A549 (cell line): Measurements from ENCODE around the gene MON1B.

Source experiments
- CBX8 ChIP-seq: fragments of 200-600 bp; sonication (generic); IDR thresholded peaks from 2 replicates; pipeline ENCODE4 v1.6.1; 2016
- CEBPB ChIP-seq, 2 experiments: fragments of >200 bp in 1 of 2; sonication (Bioruptor Twin) in 1 of 2; formaldehyde crosslinking in 1 of 2; IDR thresholded peaks; 2 replicates each; pipeline ENCODE4 v1.6.1; 2012 to 2016
- CHD4 ChIP-seq: fragments of 200-600 bp; sonication (generic); IDR thresholded peaks from 2 replicates; pipeline ENCODE4 v1.6.1; 2016; ENCODE audit warnings: antibody characterized with exemption, mild to moderate bottlenecking, borderline replicate concordance
- CTCF ChIP-seq: fragments of >200 bp; sonication (Bioruptor Twin); formaldehyde crosslinking; IDR thresholded peaks from 3 replicates; pipeline ENCODE4 v1.5.1; 2016
- GATA3 ChIP-seq: IDR thresholded peaks from 2 replicates; pipeline ENCODE4 v1.6.1; 2012; ENCODE audit warnings: borderline replicate concordance
- HMGXB4 ChIP-seq: fragments of 250-450 bp; sonication (Bioruptor Pico); IDR thresholded peaks from 2 replicates; pipeline ENCODE4 v1.5.0; 2021; ENCODE audit warnings: mild to moderate bottlenecking, moderate library complexity, borderline replicate concordance
- JUNB ChIP-seq: fragments of >200 bp; sonication (Bioruptor Twin); formaldehyde crosslinking; IDR thresholded peaks from 2 replicates; pipeline ENCODE4 v1.6.1; 2016
- KDM5A ChIP-seq: fragments of 200-600 bp; sonication (generic); IDR thresholded peaks from 2 replicates; pipeline ENCODE4 v1.6.1; 2016; ENCODE audit warnings: antibody characterized with exemption, mild to moderate bottlenecking
- POLR2AphosphoS2 ChIP-seq: conservative IDR thresholded peaks from 2 replicates; pipeline ENCODE4 v1.6.1; 2012; ENCODE audit warnings: low read length, improper control_type of control experiment, inconsistent platforms
- RAD21 ChIP-seq, 2 experiments: fragments of >200 bp in 1 of 2; sonication (Bioruptor Twin) in 1 of 2; formaldehyde crosslinking in 1 of 2; IDR thresholded peaks in 1 of 2; conservative IDR thresholded peaks in 1 of 2; 2 replicates in 1 of 2; 3 replicates in 1 of 2; pipeline ENCODE4 v1.6.1; 2012 to 2018; ENCODE audit warnings: inconsistent platforms in 1 of 2
- RCOR1 ChIP-seq: fragments of 150-350 bp; IDR thresholded peaks from 2 replicates; pipeline ENCODE4 v1.6.1; 2014; ENCODE audit warnings: antibody characterized with exemption, low read length, low read depth
- REST ChIP-seq: fragments of 200-600 bp; sonication (generic); IDR thresholded peaks from 2 replicates; pipeline ENCODE4 v1.6.1; 2016; ENCODE audit warnings: antibody characterized with exemption, mild to moderate bottlenecking, moderate library complexity
- ZC3H11A ChIP-seq: fragments of 450-650 bp; IDR thresholded peaks from 2 replicates; pipeline ENCODE4 v1.6.1; 2014; ENCODE audit warnings: antibody characterized with exemption, mild to moderate bottlenecking

GRCh38 chr16:77166726-77167125 lies 24.3 kb upstream of the MON1B start:
- no peak for TF ChIP-seq CTCF
- no peak for TF ChIP-seq HMGXB4
- TF ChIP-seq RAD21 (conservative IDR thresholded peaks at IDR 0.05 in 1 of 2, IDR thresholded peaks at IDR 0.05 in 1 of 2) = no peak
- no peak for TF ChIP-seq REST
- no peak for TF ChIP-seq POLR2AphosphoS2
- TF ChIP-seq KDM5A = no peak
- TF ChIP-seq RCOR1 = no peak
- no peak for TF ChIP-seq CHD4
- TF ChIP-seq CBX8 = no peak
- no peak for TF ChIP-seq JUNB
- no peak for TF ChIP-seq ZC3H11A
- TF ChIP-seq CEBPB (IDR thresholded peaks at IDR 0.05) = no peak
- TF ChIP-seq GATA3 = no peak
